HepG2 (cell line): ENCODE measurements around the gene EIF3M. TPM values are rescaled to one million over a fixed set of nuclear protein-coding genes. Genes with fewer than 3 reads are reported as not detected.
A peak's percentile ranks its signal among the peaks of the same experiment; 100 is the strongest.

Experiments used
- E2F2 ChIP-seq: sonication (generic); formaldehyde crosslinking; IDR thresholded peaks from 2 replicates; pipeline ENCODE4 v1.4.0; 2020; ENCODE audit warnings: missing genetic modification reagents, borderline replicate concordance
- EHMT2 ChIP-seq: fragments of 200-600 bp; sonication (generic); IDR thresholded peaks from 2 replicates; pipeline ENCODE4 v1.7.0; 2017; ENCODE audit warnings: antibody characterized with exemption, low read depth, low read length, borderline replicate concordance
- ERF ChIP-seq: IDR thresholded peaks from 2 replicates; pipeline ENCODE4 v1.6.1; 2018; ENCODE audit warnings: missing biosample characterization, missing genetic modification reagents
- GATAD1 ChIP-seq: IDR thresholded peaks from 2 replicates; pipeline ENCODE4 v1.6.1; 2016; ENCODE audit warnings: missing genetic modification reagents, missing compliant biosample characterization
- GLI4 ChIP-seq: sonication (generic); formaldehyde crosslinking; IDR thresholded peaks from 2 replicates; pipeline ENCODE4 v1.5.1; 2020; ENCODE audit warnings: missing genetic modification reagents, mild to moderate bottlenecking, moderate library complexity, borderline replicate concordance
- JUND ChIP-seq: sonication (generic); formaldehyde crosslinking; IDR thresholded peaks from 2 replicates; pipeline ENCODE4 v1.8.0; 2022; ENCODE audit warnings: mild to moderate bottlenecking, missing genetic modification reagents
- MAFK ChIP-seq, 2 experiments: IDR thresholded peaks in 1 of 2; conservative IDR thresholded peaks in 1 of 2; 2 replicates each; pipeline ENCODE4 v1.6.1; 2011; ENCODE audit warnings: improper control_type of control experiment in 2 of 2, low read length in 2 of 2
- MTERF4 ChIP-seq: sonication (generic); formaldehyde crosslinking; IDR thresholded peaks from 2 replicates; pipeline ENCODE4 v1.8.0; 2023; ENCODE audit warnings: mild to moderate bottlenecking, missing genetic modification reagents
- NKX3-1 ChIP-seq: sonication (generic); formaldehyde crosslinking; IDR thresholded peaks from 2 replicates; pipeline ENCODE4 v1.5.0; 2020; ENCODE audit warnings: missing genetic modification reagents
- TP53 ChIP-seq: sonication (generic); formaldehyde crosslinking; conservative IDR thresholded peaks from 2 replicates; pipeline ENCODE4 v1.4.0; 2020; ENCODE audit warnings: missing genetic modification reagents
- ZBTB33 ChIP-seq: sonication (generic); formaldehyde crosslinking; IDR thresholded peaks from 2 replicates; pipeline ENCODE4 v1.4.0; 2020; ENCODE audit warnings: missing genetic modification reagents
- ZNF121 ChIP-seq: sonication (generic); formaldehyde crosslinking; IDR thresholded peaks from 2 replicates; pipeline ENCODE4 v1.5.0; 2020; ENCODE audit warnings: mild to moderate bottlenecking, missing genetic modification reagents
- ZNF224 ChIP-seq: sonication (generic); formaldehyde crosslinking; IDR thresholded peaks from 2 replicates; pipeline ENCODE4 v1.5.0; 2020; ENCODE audit warnings: mild to moderate bottlenecking, missing genetic modification reagents
- ZNF253 ChIP-seq: sonication (generic); formaldehyde crosslinking; IDR thresholded peaks from 2 replicates; pipeline ENCODE4 v1.8.0; 2022; ENCODE audit warnings: mild to moderate bottlenecking, missing genetic modification reagents, borderline replicate concordance
- ZNF281 ChIP-seq: sonication (generic); formaldehyde crosslinking; IDR thresholded peaks from 2 replicates; pipeline ENCODE4 v1.4.0; 2020; ENCODE audit warnings: missing genetic modification reagents, borderline replicate concordance
- ZNF564 ChIP-seq: sonication (generic); formaldehyde crosslinking; IDR thresholded peaks from 2 replicates; pipeline ENCODE4 v1.8.1; 2023; ENCODE audit warnings: mild to moderate bottlenecking, missing genetic modification reagents
- ZNF784 ChIP-seq: sonication (generic); formaldehyde crosslinking; IDR thresholded peaks from 2 replicates; pipeline ENCODE4 v1.5.1; 2020; ENCODE audit warnings: missing genetic modification reagents, mild to moderate bottlenecking, borderline replicate concordance
- ZSCAN21 ChIP-seq: sonication (generic); formaldehyde crosslinking; IDR thresholded peaks from 2 replicates; pipeline ENCODE4 v1.8.0; 2022; ENCODE audit warnings: mild to moderate bottlenecking, missing genetic modification reagents, moderate library complexity, borderline replicate concordance
- ZSCAN25 ChIP-seq: sonication (generic); formaldehyde crosslinking; IDR thresholded peaks from 2 replicates; pipeline ENCODE4 v1.8.0; 2022; ENCODE audit warnings: mild to moderate bottlenecking, missing genetic modification reagents
- polyA plus RNA-seq, 8 experiments: library from polyadenylated mRNA; depleted of rRNA in 3 of 8; stranded (reverse) in 7 of 8; unstranded in 1 of 8; fragments of >200 nt; fragmentation: Illumina TruSeq in 4 of 8; extraction: Trizol in 4 of 8; gene quantifications; 2 replicates each; pipeline versions ENCODE4 v1.2.1 to v1.2.3, GENCODE V29; 2011 to 2016; ENCODE audit warnings: low read depth in 4 of 8, missing spikeins in 1 of 8, mixed read lengths in 1 of 8; ENCODE audit not compliant: insufficient read depth in 1 of 8
- total RNA-seq, 5 experiments: library from RNA; depleted of rRNA; stranded (reverse); fragments of >200 nt; fragmentation: Illumina TruSeq; extraction: Trizol; gene quantifications; 2 replicates each; pipeline ENCODE4 v1.2.3, GENCODE V29; 2016; ENCODE audit warnings: low read depth in 1 of 5

Gene EIF3M
- total and polyA plus RNA-seq, 2 of the 13 experiments (the other 11 are each of a cell fraction or from before 2014, with no cell fraction given) = 279 to 389 TPM

GRCh38 chr11:32583459-32584271, at the start of gene EIF3M (continued):
- no peak for TF ChIP-seq ZBTB33 (CRISPR knock-in tag)
- TF ChIP-seq EHMT2 = no peak
- TF ChIP-seq ZNF784 (CRISPR knock-in tag) = no peak; the same call in 1 of the 2 replicates
- peak; percentile 80; the same call in 1 of the 2 replicates for TF ChIP-seq ZSCAN21 (CRISPR knock-in tag)
- TF ChIP-seq MTERF4 (CRISPR knock-in tag) = peak; percentile 83; the same call in 1 of the 2 replicates
- TF ChIP-seq JUND (CRISPR knock-in tag) = no peak
- peak; percentile 85 for TF ChIP-seq TP53
- TF ChIP-seq ZNF281 (CRISPR knock-in tag) = no peak
- TF ChIP-seq E2F2 (CRISPR knock-in tag) = peak; percentile 36; the same call in 1 of the 2 replicates
- TF ChIP-seq ZNF253 (CRISPR knock-in tag) = no peak; the same call in 1 of the 2 replicates
- peak; percentile 45; the same call in 1 of the 2 replicates for TF ChIP-seq ZNF564
- peak; percentile 94 for TF ChIP-seq GATAD1 (CRISPR knock-in tag)
- peak; percentile 67; the same call in 1 of the 2 replicates for TF ChIP-seq ZNF224
- peak; percentile 79 for TF ChIP-seq NKX3-1 (CRISPR knock-in tag)
- 0 out of 2 replicates have a peak, but pooled peaks have one; percentile 40 for TF ChIP-seq ERF (CRISPR knock-in tag)
- peak; percentile 43; the same call in 1 of the 2 replicates for TF ChIP-seq ZSCAN25
- 0 out of 2 replicates have a peak, but pooled peaks have one; percentile 79 for TF ChIP-seq GLI4 (CRISPR knock-in tag)
- TF ChIP-seq MAFK (conservative IDR thresholded peaks at IDR 0.05 in 1 of 2, IDR thresholded peaks at IDR 0.05 in 1 of 2; ENCODE audit: low read length in 2 of 2) = no peak
- no peak for TF ChIP-seq ZNF121 (CRISPR knock-in tag)
